Glutamatergic neuron (in vitro differentiated cells): ENCODE results near the gene C17orf75. TPM values are rescaled to one million over a fixed set of nuclear protein-coding genes. Genes with fewer than 3 reads are reported as not detected.
A peak's percentile ranks its signal among the peaks of the same experiment; 100 is the strongest.

Experiments used
- DNase-seq: peaks from one replicate; pipeline ENCODE4 v3.0.0; 2022
- H3K27ac Mint-ChIP-seq: one replicate; pipeline ENCODE4 v1.8.0; 2020; ENCODE audit warnings: mild to moderate bottlenecking, mixed read lengths, inconsistent platforms; ENCODE audit not compliant: unreplicated experiment
- H3K27me3 Mint-ChIP-seq: one replicate; pipeline ENCODE4 v1.8.0; 2020; ENCODE audit warnings: mild to moderate bottlenecking, moderate library complexity, mixed read lengths, inconsistent platforms; ENCODE audit not compliant: unreplicated experiment
- H3K36me3 Mint-ChIP-seq: one replicate; pipeline ENCODE4 v1.8.0; 2020; ENCODE audit warnings: mild to moderate bottlenecking, mixed read lengths, inconsistent platforms; ENCODE audit not compliant: unreplicated experiment
- H3K4me1 Mint-ChIP-seq: one replicate; pipeline ENCODE4 v1.8.0; 2020; ENCODE audit warnings: mild to moderate bottlenecking, low read depth, mixed read lengths, inconsistent platforms; ENCODE audit not compliant: unreplicated experiment
- H3K4me3 Mint-ChIP-seq: one replicate; pipeline ENCODE4 v1.8.0; 2020; ENCODE audit warnings: mild to moderate bottlenecking, mixed read lengths, inconsistent platforms; ENCODE audit not compliant: unreplicated experiment
- H3K9me3 Mint-ChIP-seq: one replicate; pipeline ENCODE4 v1.8.0; 2020; ENCODE audit warnings: mild to moderate bottlenecking, moderate library complexity, mixed read lengths, inconsistent platforms; ENCODE audit not compliant: unreplicated experiment
- CTCF ChIP-seq: fragments of 200-600 bp; sonication (generic); IDR thresholded peaks from one replicate; pipeline ENCODE4 v1.5.0; 2021; ENCODE audit not compliant: partially characterized antibody, unreplicated experiment
- total RNA-seq: library from RNA; stranded (reverse); fragmentation: NEBNext Ultra II Directional; extraction: Animal tissue kit (Norgen Biotek cat#: 25700); gene quantifications from one replicate; pipeline ENCODE4 v1.2.1, GENCODE V29; 2021; ENCODE audit not compliant: unreplicated experiment

Gene C17orf75
- total RNA-seq, 1 donor from 2014 or later, result 48.9 TPM

- Mint-ChIP-seq H3K4me1 (peaks cover 18% of the 10 kb centered on the region), H3K9me3 (peaks cover 11% of the 10 kb centered on the region), H3K36me3 (peaks cover 4% of the 10 kb centered on the region), H3K4me3 (no peak overlapping the region), H3K27ac (peak overlapping the region; percentile 2), H3K27me3 (peaks cover 6% of the 10 kb centered on the region)
- no peak for TF ChIP-seq CTCF
- DNase-seq, result no peak
Measured at GRCh38 chr17:32289471-32290070, 52.4 kb downstream of the C17orf75 start.

GRCh38 chr17:32288615-32289014 lies 53.4 kb downstream of the C17orf75 start:
- Mint-ChIP-seq H3K4me3 (no peak overlapping the region), H3K27ac (no peak overlapping the region), H3K27me3 (peaks cover 6% of the 10 kb centered on the region), H3K4me1 (peaks cover 26% of the 10 kb centered on the region), H3K36me3 (peaks cover 4% of the 10 kb centered on the region), H3K9me3 (peaks cover 11% of the 10 kb centered on the region)
- DNase-seq, result no peak
- no peak for TF ChIP-seq CTCF

- Mint-ChIP-seq H3K4me1 (peaks cover 29% of the 10 kb centered on the region), H3K36me3 (peaks cover 4% of the 10 kb centered on the region), H3K27ac (peak overlapping the region; percentile 28), H3K4me3 (no peak overlapping the region), H3K9me3 (peaks cover 11% of the 10 kb centered on the region), H3K27me3 (peaks cover 6% of the 10 kb centered on the region)
- no peak for DNase-seq
- TF ChIP-seq CTCF, result no peak
Measured at GRCh38 chr17:32287804-32288511, 54.0 kb downstream of the C17orf75 start.

- H3K27me3 Mint-ChIP-seq, result peaks cover 2% of the 10 kb centered on the region
- no peak for TF ChIP-seq CTCF
- peaks cover 34% of the 10 kb centered on the region for H3K4me1 Mint-ChIP-seq
- peaks cover 4% of the 10 kb centered on the region for H3K36me3 Mint-ChIP-seq
- no peak for DNase-seq
- no peak overlapping the region for H3K27ac Mint-ChIP-seq
- no peak overlapping the region for H3K4me3 Mint-ChIP-seq
- H3K9me3 Mint-ChIP-seq, result peaks cover 11% of the 10 kb centered on the region
Measured at GRCh38 chr17:32286518-32286900, 55.5 kb downstream of the C17orf75 start.

- peaks cover 4% of the 10 kb centered on the region for H3K36me3 Mint-ChIP-seq
- H3K27ac Mint-ChIP-seq, result no peak overlapping the region
Measured at GRCh38 chr17:32285746-32286517, 56.0 kb downstream of the C17orf75 start.

More at GRCh38 chr17:32285746-32286517, 56.0 kb downstream of the C17orf75 start:
- no peak overlapping the region for H3K4me3 Mint-ChIP-seq
- H3K4me1 Mint-ChIP-seq, result peaks cover 36% of the 10 kb centered on the region
- peaks cover 2% of the 10 kb centered on the region for H3K27me3 Mint-ChIP-seq
- no peak for DNase-seq
- H3K9me3 Mint-ChIP-seq, result peaks cover 11% of the 10 kb centered on the region
- TF ChIP-seq CTCF, result no peak
